Stimulated activated CD8-positive, alpha-beta memory T cell treated with anti-CD3 and anti-CD28 coated beads, Interleukin-7, amount 100 ng/mL, for 4 hours (primary cell): ENCODE measurements around the gene LHX4.
A peak's percentile ranks its signal among the peaks of the same experiment; 100 is the strongest.

Experiments used
- DNase-seq, 2 donors: peaks; one replicate each; pipeline ENCODE4 v3.0.0-alpha.2; 2020; ENCODE audit warnings: low read depth in 2 of 2

The LHX4 gene

DNA sequence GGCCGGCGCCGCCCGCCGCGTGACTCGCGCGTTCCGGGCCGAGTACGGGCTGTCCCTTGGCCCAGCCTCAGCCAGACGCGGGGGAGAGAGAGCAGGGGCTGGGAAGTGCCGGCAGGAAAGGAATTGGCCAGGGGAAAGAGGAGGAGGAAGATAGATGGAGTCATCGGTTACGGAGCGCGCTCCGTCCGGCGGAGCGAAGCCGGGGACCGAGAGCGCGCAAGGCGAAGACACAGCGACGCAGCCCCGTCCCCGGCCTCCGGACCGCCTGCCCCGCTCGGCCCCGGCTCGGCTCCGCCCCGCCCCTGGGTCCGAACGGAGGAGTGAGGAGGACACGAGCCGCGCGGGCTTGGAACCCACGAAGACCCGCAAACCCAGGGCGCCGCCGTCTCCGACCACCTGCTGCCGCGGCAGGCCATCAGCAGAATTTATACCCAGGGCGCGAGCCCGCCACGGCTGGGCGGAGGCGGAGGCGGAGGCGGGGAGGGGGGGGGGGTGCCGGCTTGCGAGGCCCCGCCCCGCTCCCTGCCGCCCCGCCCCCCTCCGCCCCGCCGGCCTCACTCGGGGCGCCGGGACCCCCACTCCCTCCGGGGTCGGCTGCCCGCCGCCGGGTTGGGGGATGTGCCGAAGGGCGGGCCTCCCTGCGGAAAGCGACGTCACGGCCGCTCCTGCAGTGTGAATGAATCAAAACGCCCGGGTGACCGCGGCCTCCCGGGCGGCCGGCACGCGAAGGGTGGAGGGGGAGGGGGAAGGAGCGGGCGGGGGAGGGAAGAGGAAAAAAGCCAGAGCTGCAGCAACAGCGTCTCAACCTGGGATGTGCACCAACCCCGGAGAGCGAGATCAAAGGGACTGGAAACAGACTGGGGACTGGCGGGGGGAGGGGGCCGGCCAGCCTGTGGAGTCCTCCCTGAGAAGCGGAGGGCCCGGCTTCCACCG, at the start of gene LHX4:
TSS of gene LHX4 (plus strand) at position 782 of the 933 bp plus-strand sequence. CDS start 266 bp downstream, outside the sequence.
- DNase-seq: no peak

DNA sequence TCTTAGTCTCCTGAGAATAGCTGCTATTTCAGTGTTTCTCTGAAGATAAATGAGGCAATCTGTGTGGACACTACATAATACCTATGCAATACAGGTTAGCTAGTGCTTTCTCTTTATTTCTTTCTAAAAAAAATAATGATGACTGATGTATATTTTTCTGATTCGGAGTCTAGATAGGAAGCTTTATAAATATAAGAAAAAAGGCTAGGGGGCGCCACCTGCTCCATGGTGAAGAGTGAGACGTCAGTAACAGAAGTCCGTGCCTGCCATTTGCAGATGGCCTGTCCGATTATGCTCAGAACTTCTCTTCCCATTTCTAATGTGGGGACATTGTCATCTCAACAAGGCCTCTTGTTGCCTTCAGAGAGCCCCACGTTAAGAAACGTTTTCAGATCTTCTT, 49.0 kb upstream of the LHX4 start:
- DNase-seq: no peak

DNA sequence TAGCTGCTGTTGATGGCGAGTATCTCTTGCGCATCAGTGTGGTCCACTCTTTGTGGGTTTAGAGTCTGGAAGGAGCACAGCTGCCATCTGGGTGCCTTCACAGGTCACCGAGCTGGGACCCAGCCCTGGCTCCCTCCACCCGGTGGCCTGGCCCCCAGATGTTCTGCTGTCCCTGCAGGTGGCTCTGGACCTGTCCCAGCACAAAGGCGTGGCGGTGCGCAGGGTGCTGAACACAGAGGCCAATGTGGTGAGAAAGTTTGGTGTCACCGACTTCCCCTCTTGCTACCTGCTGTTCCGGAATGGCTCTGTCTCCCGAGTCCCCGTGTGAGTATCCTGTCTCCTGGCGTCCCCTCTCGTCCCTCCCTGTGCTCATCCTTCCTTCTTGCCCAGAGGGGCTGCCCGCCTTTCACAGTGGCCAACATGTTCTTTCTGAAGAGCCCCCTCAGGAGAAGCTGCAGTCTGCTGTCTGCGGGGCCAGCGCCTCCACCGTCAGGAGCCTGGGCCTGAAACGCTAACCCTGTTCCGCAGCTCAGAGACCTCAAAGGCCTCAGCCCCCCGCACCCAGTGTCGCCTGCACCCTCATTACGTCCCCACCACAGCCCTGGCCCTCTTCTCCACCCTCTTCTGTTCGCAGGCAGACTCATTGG, 47.9 kb upstream of the LHX4 start:
- no peak for DNase-seq

DNA sequence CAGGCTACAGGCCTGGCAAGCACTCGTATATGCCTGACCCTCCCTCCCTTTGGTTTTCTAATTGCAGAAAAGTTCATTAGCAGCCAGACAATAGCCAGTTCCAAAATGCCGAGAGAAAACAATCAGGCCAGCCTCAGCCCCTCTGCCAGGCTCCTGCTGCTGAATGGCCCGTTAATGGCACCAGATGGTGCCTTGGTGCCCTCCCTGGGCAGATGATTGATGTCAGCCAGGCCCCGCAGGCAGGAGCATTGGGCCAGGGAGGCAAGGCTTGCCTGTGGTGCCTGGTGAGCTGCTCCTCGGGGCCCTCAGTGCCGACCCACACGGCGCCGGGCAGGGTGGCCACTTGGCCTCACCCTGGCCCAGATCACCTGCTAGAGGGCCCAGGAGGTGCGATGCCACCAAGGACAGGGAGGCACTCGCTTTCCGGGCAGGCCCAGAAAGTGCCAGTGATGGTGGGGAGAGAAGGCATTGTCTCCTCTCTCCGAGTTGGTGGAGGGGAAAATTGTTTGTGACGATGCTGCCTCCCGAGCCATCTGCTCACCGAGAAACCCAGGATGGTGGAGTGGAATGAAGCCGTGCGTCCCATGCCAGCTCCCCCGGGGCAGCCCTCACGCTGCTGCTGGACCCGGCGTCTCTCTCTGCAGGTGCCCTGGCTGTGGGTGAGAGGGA, 47.3 kb upstream of the LHX4 start:
- DNase-seq: no peak

DNA sequence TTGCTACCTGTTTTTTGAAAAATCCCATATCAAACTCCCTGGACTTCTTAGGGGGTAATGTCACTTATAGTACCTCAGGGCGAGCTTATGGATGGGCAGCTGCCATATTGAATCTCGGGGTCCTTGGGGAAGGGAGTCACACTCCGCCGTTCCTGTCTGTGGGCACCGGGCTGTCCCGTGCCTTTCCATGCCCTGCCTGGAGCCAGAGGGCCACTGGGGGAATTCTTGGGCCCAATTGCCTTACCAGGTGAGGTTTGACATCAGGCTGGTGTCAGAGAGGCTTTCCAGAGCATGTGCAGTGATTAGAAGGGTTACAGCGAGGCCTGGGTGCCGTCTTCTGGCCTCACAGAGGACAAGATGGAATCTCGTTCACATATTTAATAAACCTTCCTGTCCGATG, 46.6 kb upstream of the LHX4 start:
- no peak for DNase-seq

DNA sequence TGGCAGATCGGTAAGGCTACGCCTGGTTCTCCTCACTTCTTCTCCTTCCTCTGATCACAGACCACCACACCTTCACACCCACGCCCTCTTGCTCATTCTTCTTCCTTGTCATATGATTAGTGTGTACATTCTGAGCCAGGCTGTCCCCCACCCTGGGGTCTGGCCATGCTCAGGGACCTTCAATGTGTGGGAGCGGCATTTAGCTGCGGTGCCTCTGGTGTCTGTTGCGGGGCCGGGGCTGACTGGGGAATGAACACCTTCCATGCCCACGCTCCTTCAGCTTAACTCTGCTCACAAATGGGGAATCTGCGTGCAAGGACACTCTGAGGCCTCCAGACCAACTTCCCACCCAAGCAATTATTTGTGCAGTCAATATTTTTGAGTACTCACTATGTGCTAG, 46.0 kb upstream of the LHX4 start:
- no peak for DNase-seq

DNA sequence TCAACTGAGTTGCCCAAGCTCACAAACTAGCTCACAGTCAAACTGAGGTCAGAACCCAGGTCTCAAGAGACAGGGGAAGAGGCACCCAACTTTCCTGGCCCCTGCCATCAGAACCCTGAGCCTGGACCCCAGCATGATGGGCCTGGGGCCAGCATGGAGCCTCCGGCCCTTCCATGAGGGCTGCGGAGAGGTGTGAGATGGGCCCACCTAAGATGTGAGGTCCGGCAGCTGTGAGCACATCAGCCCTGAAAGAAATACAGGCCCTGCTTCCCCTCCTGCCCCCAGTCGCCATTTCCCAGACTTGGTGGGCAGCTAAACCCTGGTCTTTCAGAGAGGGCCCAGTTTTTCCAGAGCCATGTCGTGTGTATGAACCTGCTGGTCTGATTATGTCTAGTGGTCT, 44.8 kb upstream of the LHX4 start:
- DNase-seq: no peak

DNA sequence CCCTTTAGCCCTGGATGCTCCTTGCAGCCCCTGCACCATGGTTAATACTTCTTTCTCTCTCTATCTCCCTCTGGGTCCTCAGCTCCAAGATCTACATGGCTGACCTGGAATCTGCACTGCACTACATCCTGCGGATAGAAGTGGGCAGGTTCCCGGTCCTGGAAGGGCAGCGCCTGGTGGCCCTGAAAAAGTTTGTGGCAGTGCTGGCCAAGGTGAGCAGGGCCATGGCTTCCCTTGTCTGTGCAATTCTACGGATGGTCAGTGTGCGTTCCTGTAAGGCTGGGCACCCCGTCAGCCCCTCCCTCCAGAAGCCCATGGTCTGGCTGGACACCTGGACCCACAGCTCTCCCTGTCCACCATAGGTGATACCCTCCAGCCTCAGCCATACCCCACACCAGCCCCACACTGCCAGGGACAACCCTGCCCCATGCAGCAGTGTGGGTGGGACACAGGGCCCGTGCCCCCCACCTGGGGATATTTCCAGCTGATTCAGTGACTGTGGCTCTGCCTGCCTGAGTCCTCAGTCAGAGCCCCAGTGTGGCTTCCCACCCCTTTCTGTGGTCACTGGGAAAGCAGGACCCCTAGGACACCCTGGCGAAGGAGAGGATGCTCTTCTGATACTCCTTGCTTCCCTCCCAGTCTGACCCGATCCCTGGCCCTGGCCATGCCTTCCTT, 44.0 kb upstream of the LHX4 start:
- no peak for DNase-seq

DNA sequence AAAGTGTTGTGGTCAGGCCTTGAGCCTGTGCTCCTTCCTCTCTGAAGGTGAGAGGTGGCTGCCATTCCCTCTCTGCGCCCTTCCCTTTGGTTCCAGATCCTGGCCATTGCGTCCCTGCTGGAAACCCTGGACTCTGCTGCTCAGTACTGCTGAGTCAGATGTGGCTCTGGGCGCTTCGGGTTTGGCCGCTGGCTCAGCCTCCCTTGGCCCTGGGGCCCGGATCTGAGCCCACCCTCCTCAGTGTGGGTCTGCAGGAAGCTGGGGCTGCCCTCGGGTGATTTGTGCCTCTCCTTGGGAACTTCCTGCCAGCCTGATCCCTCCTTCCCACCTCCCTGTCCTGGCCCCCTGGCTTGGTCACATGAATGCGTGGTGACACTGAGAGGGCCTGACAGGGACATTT, 43.2 kb upstream of the LHX4 start:
- DNase-seq: no peak

DNA sequence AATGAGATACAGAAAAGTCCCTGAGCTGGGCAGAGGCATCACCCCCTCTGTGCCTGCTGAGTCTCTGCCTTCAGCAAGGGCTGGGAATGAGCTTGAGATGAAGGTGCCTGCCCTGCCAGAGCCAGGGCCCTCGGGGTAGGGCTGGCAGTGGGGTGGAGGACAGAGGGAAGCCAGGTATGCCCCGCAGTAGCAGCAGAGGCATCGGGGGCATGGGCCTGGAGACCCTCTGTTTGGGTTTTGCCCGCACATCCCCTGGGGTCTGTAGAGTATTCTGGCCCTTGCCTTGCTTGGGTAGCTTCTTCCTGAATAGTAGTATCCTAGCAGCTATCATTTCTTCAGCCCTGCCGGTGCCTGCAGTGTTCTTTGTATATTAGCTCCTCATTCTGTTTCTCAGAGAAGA, 42.4 kb upstream of the LHX4 start:
- no peak for DNase-seq

DNA sequence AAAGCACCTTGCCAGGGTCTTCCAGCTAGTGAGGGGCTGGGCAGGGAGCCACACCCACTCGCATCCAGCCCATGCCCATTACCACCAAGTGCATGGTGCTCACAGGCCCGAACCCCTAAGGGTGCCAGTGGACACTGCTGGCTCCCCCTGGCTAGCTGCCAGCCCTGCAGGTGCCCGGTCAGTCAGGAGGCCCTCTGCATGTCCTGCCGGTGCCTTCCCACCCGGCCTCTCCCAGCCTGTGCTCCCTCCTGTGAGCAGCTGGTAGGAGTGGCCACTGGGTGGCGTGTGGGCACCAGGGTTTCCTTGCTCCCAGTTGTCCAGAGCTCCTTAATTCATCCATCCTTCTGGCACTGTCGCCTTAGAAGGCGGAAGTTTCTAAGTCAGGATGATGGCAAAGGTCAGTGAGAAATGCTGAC, 42.0 kb upstream of the LHX4 start:
- DNase-seq: no peak

DNA sequence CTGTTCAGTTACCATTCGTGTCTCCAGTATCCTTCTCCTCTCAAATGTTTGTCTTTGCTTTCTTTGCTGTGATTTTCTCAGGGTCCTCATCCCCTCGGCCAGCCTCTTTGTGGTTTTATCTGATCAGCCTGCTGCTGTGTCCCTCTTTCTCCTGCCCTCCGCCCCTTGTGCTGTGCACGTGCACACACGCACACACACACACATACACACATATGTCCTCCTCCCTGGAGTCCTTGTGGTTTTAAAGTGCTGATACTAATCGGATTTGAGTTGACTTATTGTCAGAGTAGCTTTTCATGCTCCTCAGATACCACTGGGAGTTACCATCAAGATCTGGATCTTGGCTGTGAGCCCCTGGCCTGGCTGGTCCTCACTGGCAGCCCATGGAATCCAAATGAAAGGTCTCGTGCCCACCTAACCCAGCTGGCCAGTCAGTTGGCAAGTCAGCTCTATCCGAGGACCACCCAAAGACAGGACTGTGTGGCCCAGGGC, 41.3 kb upstream of the LHX4 start:
- no peak for DNase-seq

DNA sequence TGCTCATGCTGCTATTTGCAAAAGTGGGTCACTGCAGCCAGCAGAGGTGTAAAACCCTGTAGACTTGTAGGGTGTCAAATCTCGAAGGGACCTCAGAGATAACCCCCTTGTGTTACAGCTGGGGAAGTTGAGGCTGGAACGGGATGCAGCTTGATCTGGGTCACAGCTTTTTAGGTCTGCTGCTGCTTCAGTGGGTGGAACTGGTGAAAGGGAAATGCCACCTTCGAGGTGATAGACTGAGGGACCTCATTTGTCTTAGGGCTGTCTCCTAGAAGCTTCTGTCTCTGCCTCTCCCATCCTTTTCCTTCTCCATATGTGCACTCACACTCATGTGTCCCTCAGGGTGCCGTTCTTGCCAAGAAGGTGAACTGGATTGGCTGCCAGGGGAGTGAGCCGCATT, 40.0 kb upstream of the LHX4 start:
- DNase-seq: no peak

DNA sequence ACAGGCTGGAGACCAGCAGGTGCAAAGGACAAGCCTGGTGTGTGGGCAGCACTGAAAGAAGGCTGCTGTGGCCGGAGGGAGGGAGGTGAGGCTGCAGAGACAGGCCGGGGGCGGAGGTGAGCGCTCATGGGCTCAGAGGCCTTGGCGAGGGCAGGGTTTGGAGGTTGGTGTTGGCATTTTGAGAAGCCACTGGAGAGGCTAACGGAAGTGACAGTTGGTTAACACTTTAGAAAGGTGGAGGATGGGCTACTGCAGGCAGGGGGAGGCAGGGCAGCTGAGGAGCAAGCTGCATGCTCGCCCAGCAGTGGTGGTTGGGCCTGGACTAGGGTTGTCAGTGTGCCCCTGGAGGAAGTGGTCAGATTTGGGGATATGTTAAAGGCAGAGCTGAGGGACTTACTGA, 37.9 kb upstream of the LHX4 start:
- DNase-seq: peak; percentile 5 to 15

DNA sequence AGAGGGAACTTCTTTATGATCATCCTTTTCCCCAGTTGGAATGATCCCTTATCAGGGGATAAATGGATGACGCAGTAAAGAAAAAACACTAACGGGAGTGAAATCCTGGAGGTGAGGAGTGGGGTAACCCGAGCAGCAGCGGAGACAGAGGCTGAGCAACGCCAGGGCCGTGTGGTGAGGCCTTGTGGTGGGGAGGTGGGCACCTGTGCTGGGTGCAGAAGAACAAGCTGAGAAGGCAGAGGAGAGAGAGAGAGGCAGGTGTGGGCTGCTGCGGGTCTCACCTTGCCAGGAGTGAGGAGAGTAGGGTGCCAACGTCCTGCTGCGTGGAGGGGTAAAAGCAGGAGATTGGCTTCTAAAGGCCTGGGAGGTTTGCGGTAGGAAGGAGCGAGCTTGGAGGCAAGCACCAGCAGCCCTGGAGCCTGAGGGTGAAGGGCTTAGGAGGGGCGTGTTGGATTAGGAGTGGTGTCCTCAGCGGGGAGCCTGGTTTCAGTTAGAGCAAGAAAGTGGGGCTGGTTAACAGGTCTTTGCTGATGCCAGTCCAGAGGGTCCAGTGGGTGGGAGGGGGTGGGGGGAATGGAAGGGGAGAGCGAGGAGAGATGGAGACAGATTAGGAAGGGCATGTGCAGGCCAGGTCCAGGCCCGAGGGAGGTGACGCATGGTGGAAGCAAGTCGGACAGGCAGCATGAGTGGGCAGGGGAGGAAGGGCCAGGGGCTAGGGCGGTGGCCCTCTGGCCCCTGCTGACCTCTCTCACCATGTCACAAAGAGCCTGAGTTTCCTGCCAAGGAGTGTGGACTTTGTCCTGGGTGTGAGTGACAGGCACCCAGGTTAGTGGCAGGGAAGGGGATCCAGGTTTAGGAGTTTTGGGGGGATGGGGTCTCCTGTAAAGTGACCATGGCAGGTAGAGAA, 36.7 kb upstream of the LHX4 start:
- no peak for DNase-seq

DNA sequence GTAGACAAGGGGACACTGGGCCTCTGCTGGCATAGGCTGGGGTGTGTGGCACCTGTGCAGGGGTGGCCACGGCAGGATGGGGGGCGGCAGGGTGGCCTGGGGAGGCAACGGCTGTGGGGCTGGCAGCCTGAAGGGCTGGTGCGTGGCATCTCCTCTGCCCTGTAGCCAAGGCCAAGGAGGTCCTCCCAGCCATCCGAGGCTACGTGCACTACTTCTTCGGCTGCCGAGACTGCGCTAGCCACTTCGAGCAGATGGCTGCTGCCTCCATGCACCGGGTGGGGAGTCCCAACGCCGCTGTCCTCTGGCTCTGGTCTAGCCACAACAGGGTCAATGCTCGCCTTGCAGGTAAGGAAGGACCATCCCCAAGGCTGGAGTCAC, 36.0 kb upstream of the LHX4 start:
- no peak for DNase-seq

DNA sequence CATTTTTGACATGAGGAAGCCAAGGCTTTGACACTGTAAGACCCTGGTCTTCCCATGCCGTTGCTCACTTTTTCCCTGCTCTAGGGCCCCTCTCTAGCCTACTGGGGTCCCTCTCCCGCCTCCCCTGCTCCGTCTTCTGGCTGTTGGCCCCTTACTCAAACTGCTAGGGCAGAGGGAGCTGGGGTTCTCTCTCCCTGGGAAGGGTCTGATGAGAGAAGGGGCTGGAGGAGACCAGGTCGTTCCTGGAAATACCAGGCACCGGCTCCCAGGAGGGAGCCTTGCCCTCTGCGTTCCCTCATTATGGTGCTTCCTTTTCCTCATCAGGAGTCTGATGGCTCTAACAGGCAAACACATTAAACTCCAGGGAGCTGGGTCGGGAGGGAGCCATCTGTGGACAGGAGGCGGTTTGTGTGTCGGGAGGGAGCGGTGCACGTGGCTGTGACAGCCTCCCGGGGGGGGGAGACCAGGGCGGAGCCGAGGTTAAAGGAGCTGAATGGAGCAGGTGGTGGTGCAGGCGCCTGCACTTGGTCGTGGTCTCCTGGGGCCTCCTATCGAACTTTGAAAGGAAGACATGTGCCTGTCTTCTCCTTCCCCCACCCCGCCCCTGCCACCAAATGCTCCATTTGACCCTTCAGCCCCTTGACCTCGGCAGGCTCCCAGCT, 35.4 kb upstream of the LHX4 start:
- no peak for DNase-seq

DNA sequence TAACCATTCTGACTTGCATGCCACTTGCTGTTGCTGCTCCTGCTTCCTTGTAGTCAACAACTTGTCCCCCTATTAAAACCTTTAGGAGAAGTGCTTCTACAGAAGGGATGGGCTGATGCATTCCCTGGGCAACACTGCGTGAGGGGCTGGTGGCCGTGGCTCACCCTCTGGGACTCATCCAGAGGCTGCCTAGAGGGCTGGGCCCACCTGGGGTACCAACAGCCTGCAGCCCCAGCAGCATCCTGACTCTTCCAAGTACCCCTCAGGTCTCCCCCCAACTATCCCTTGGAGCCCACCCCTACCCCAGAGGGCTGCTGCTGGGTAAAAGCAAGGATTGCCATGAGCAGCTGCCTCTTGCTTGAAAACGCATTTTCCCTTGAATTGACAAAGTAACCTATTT, 34.7 kb upstream of the LHX4 start:
- no peak for DNase-seq

DNA sequence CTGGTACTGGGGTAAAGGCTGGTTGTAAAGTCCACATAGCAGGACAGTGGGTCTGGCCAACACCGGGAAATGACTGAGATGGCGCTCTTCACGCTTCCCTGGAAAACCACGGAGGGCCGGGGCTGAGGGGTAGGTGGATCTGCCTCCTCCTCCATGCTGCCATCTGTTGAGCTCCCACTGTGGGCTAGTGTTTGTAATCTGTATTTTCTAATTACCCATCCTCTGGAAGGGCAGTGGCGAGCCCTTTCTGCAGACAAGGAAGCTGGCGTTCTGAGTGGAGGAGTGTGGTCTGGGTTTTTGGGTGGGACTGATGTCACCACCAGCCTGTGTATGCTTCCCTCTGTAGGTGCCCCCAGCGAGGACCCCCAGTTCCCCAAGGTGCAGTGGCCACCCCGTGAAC, 34.1 kb upstream of the LHX4 start:
- DNase-seq: no peak

DNA sequence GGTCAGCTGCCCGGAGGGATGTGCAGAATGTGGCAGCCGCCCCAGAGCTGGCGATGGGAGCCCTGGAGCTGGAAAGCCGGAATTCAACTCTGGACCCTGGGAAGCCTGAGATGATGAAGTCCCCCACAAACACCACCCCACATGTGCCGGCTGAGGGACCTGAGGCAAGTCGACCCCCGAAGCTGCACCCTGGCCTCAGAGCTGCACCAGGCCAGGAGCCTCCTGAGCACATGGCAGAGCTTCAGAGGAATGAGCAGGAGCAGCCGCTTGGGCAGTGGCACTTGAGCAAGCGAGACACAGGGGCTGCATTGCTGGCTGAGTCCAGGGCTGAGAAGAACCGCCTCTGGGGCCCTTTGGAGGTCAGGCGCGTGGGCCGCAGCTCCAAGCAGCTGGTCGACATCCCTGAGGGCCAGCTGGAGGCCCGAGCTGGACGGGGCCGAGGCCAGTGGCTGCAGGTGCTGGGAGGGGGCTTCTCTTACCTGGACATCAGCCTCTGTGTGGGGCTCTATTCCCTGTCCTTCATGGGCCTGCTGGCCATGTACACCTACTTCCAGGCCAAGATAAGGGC, 33.5 kb upstream of the LHX4 start:
- DNase-seq: no peak
